Measurements from ENCODE around the gene ZNF724.

The ZNF724 gene

GRCh38 chr19:23222998-23223652 lies 27.1 kb downstream of the ZNF724 start:
- no peak for DNase-seq

- DNase-seq: no peak
Observed at GRCh38 chr19:23203841-23204344, 46.3 kb downstream of the ZNF724 start.

- no peak for DNase-seq
Observed at GRCh38 chr19:23190341-23190740, 59.9 kb downstream of the ZNF724 start.

- DNase-seq: no peak
Observed at GRCh38 chr19:23183251-23183650, 66.9 kb downstream of the ZNF724 start.
